GM19035 (cell line): ENCODE results near the gene HEMGN.
"Not testable (repeated sequence)": the region's sequence is repeated elsewhere in the genome, so short reads cannot be mapped to it uniquely, and the experiment has no call there.

Experiments
- ATAC-seq: cut with Tn5 transposase; IDR thresholded peaks from one replicate; pipeline ENCODE4 v1.9.1; 2021; ENCODE audit not compliant: unreplicated experiment

Gene HEMGN

GRCh38 chr9:97966493-97966892 lies 28.5 kb upstream of the HEMGN start:
- ATAC-seq, result no peak

DNA sequence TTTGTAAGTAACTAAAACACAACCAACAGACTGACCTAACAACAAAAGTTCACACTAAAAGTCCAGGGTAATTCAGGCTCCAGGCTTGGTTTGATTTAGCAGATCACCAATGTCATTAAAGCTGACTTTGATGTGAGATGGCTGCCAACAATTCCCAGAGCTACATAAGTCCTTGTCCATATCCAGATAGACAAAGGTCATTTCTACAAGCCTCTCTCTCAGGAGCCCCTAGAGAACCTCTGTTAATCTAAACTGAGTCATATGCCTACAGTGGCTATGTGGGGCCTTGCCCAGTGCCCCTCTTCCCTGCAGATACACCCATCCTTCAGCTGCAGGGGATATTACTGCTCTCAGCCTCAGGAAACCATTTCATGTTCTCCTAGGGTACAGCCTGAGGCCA lies 26.9 kb upstream of the HEMGN start:
- ATAC-seq, result no peak

DNA sequence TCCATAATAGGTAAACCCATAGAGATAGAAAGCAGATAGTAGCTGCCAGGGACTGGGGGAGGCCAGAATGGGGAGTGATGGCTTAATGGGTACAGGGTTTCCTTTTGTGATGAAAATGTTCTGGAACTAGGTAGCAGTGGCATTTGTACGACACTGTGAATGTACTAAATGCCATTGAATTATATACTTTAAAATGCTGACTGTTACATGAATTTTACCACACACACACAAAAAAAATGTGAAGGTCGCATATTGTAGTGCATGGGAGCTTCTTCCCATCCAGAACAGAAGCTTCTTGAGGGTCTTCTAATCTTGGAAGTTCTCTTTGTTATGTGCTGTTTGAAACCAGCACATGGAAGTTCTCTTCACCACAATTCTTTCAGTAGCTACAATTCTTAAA lies 25.3 kb upstream of the HEMGN start:
- no peak for ATAC-seq

DNA sequence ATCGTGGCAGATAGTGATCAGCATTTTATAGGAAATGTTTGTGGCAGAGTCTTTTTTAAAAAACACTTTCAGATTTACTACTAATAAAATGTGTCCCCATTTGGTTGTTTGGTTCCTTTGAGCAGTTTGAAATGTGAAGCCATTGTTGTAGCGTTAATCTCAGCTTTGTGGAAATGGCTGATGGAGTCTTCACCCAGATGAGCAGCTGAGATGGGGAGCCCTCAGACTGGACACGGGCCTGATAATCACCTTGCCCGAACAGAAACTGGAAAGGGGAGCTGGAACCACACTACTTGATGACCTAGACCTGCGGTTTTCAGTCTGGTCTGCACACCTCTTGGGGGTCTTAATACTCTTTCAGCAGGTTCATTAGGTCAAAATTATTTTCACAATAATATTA lies 24.6 kb upstream of the HEMGN start:
- no peak for ATAC-seq

- ATAC-seq, result no peak
Observed at GRCh38 chr9:97962136-97962535, 24.2 kb upstream of the HEMGN start.

DNA sequence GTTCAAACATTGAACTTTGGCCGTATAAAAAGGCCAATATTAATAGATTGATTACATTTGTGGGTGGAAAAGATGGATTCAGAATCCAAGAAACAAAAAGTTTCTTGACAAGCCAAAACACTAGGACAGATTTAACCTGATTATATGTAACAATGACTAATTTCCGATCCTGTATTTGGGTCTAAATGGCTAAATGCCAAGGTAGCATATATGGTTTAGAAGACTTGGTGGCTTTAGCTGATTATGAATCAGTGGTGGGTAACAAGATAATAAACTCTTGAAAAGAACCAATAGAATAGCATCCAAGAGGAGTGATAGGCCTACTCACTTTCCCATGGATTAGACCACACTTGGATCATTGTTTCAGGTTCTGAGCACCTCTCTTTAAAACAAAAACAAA lies 23.4 kb upstream of the HEMGN start:
- no peak for ATAC-seq

- ATAC-seq, result not testable (repeated sequence)
Observed at GRCh38 chr9:97960678-97961328, 22.8 kb upstream of the HEMGN start.

GRCh38 chr9:97959585-97959984 lies 21.6 kb upstream of the HEMGN start:
- no peak for ATAC-seq

GRCh38 chr9:97958812-97959511 lies 21.0 kb upstream of the HEMGN start:
- no peak for ATAC-seq

GRCh38 chr9:97956331-97956730 lies 18.4 kb upstream of the HEMGN start:
- no peak for ATAC-seq

GRCh38 chr9:97954550-97954989 lies 16.6 kb upstream of the HEMGN start:
- ATAC-seq, result peak; percentile 62

- ATAC-seq, result not testable (repeated sequence)
Observed at GRCh38 chr9:97950873-97951272, 12.9 kb upstream of the HEMGN start.

- ATAC-seq, result not testable (repeated sequence)
Observed at GRCh38 chr9:97947094-97947493, 9.1 kb upstream of the HEMGN start.

DNA sequence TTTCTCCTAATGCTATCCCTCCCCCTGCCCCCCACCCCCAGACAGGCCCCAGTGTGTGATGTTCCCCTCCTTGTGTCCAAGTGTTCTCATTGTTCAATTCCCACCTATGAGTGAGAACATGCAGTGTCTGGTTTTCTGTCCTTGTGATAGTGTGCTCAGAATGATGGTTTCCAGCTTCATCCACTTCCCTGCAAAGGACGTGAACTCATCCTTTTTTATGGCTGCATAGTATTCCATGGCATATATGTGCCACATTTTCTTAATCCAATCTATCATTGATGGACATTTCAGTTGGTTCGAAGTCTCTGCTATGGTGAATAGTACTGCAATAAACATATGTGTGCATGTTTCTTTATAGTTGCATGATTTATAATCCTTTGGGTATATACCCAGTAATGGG lies 7.5 kb upstream of the HEMGN start:
- ATAC-seq, result not testable (repeated sequence)

DNA sequence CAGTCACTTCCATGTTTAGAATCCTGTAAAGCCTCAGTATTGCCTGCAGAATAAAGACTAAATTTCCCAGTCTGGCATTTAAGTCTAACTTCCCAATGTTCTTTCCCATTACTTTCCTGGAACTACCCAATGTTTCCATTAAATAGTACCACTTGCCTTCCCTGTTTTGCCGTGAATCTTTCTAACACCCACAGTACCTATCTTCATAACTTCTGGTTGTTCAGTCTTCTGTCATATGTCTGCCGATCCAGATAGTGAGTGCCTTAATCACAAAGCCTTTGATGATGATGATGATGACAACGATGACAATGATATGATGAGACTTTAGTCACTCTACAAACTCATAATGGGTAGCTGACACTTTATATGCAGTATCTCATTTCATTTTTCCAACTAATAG lies 6.6 kb upstream of the HEMGN start:
- no peak for ATAC-seq

DNA sequence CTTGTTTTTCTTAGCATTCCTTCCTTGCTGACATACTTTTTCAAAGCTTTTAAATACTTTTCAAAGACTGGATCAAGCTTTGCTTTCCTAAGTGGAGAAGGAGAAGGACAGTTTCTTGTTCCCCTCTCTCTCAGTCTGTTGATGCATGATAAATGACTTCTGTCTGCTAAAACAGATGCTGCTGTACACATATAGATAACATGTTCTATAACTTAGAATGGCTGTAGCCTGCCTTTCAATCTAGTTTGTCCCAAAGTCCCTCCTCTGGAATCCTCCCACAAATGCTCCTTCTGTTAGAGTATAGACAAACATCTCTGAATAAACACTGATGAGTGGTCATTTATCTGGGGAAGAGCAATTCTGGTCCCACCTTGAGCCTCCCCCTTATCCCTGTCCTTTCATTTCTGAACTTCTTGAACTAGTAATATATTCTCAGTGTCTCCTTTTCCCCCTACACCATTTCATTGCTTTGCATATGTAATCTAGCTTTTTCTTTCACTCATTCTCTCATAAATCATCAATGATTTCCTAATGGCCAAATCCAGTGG lies 5.4 kb upstream of the HEMGN start:
- ATAC-seq, result no peak

DNA sequence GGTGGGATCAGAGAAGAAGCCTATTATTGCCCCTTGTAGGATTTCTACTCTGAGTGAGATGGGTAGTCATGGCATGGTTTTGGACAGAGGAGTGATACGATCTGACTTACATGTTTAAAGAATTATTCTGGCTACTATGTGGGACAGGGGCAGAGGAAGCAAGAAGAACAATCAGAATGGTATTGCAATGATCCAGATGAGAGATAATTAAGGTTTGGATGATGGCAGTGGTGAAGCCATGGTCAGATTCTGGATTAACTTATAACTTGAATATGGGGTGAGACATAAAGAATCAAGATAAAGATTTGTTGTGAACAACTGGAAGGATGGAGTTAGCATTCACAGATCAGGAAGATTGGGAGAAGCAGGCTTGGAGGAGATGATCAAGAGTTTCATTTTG lies 3.4 kb upstream of the HEMGN start:
- ATAC-seq, result no peak

GRCh38 chr9:97940741-97941140 lies 2.8 kb upstream of the HEMGN start:
- ATAC-seq, result no peak

GRCh38 chr9:97940233-97940632 lies 2.3 kb upstream of the HEMGN start:
- ATAC-seq, result no peak

GRCh38 chr9:97936998-97937397 lies 974 bp downstream of the HEMGN start:
- ATAC-seq, result no peak

DNA sequence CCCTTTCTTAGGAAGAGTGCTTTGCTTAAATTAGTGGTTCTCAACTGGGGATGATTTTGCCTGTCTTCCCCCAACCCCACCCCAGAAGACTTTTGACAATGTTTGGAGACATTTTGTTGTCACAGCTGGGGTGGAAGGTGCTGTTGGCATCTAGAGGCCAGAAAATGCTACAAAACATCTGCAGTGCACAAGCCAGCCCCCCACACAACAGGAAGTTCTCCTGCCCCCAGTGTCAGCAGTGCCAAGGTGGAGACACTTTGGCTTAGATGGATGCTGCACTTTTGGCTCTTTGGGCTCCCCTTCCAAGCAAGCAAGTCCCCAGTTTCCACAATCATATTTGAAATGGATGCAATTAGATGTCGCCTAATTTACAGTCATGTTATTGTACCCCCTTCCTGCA lies 2.7 kb downstream of the HEMGN start:
- no peak for ATAC-seq

GRCh38 chr9:97934321-97935115 lies 3.5 kb downstream of the HEMGN start:
- ATAC-seq, result no peak
